Breast epithelium (tissue), 4 donors: ENCODE data around the gene YAP1. TPM values are rescaled to one million over a fixed set of nuclear protein-coding genes. Genes with fewer than 3 reads are reported as not detected.

Experiments used
- DNase-seq, 2 donors: peaks; one replicate each; pipeline ENCODE4 v3.0.0-alpha.2; 2019; ENCODE audit warnings: low spot score in 2 of 2
- H3K27ac ChIP-seq, 2 donors: fragments of 200-600 bp; sonication (generic) in 1 of 2; one replicate each; pipeline ENCODE4 v1.5.1; 2016 to 2019; ENCODE audit warnings: mild to moderate bottlenecking in 1 of 2
- H3K27me3 ChIP-seq, 2 donors: fragments of 200-600 bp; sonication (generic) in 1 of 2; one replicate each; pipeline versions ENCODE4 v1.5.1 to v1.6.0; 2017 to 2019; ENCODE audit warnings: control low read depth in 1 of 2, mild to moderate bottlenecking in 1 of 2
- H3K36me3 ChIP-seq: fragments of 200-600 bp; one replicate; pipeline ENCODE4 v1.5.1; 2019
- H3K4me1 ChIP-seq, 2 donors: fragments of 200-600 bp; sonication (generic); one replicate each; pipeline ENCODE4 v1.5.1; 2016 to 2019; ENCODE audit warnings: control low read depth in 1 of 2
- H3K4me3 ChIP-seq, 3 donors: fragments of 200-600 bp; sonication (generic); 1 replicate in 2 of 3; 2 replicates in 1 of 3; pipeline ENCODE4 v1.5.1; 2016 to 2019; ENCODE audit warnings: mild to moderate bottlenecking in 3 of 3, moderate library complexity in 2 of 3
- H3K9me3 ChIP-seq, 2 donors: fragments of 200-600 bp; sonication (generic) in 1 of 2; one replicate each; pipeline ENCODE4 v1.5.1; 2016 to 2019; ENCODE audit warnings: control low read depth in 1 of 2
- POLR2A ChIP-seq: fragments of 450-650 bp; IDR thresholded peaks from one replicate; pipeline ENCODE4 v1.6.1; 2016; ENCODE audit warnings: antibody characterized with exemption, mild to moderate bottlenecking, moderate library complexity
- POLR2AphosphoS5 ChIP-seq, 3 donors: sonication (generic); formaldehyde crosslinking; IDR thresholded peaks; one replicate each; pipeline ENCODE4 v1.6.1; 2017; ENCODE audit warnings: antibody characterized with exemption in 3 of 3
- intact Hi-C: fragments of 100-400 bp; cut with DNase I; formaldehyde crosslinking; loops from one replicate; pipeline ENCODE4 v1.15.1; 2023; ENCODE audit warnings: low total_unique reads
- total RNA-seq, 3 donors: library from RNA; depleted of rRNA; stranded (reverse); fragments of >200 nt; gene quantifications; one replicate each; pipeline ENCODE4 v1.1.0, GENCODE V29; 2016
- TF ChIP-seq, protein P1 (sequence below), 3 donors: fragments of 450-650 bp; IDR thresholded peaks; one replicate each; pipeline ENCODE4 v1.5.1; 2016 to 2017; ENCODE audit warnings: antibody characterized with exemption in 3 of 3, mild to moderate bottlenecking in 3 of 3, moderate library complexity in 3 of 3

The YAP1 gene
- total RNA-seq, 3 donors from 2014 or later = 179 to 215 (median 184) TPM

- no peak overlapping the region for H3K27ac ChIP-seq
- no peaks in the 10 kb centered on the region for H3K9me3 ChIP-seq
- DNase-seq = no peak
- intact Hi-C loops = no loop called here
- no peak overlapping the region for H3K4me3 ChIP-seq
- no peaks in the 10 kb centered on the region for H3K36me3 ChIP-seq
- TF ChIP-seq, protein P1, sequence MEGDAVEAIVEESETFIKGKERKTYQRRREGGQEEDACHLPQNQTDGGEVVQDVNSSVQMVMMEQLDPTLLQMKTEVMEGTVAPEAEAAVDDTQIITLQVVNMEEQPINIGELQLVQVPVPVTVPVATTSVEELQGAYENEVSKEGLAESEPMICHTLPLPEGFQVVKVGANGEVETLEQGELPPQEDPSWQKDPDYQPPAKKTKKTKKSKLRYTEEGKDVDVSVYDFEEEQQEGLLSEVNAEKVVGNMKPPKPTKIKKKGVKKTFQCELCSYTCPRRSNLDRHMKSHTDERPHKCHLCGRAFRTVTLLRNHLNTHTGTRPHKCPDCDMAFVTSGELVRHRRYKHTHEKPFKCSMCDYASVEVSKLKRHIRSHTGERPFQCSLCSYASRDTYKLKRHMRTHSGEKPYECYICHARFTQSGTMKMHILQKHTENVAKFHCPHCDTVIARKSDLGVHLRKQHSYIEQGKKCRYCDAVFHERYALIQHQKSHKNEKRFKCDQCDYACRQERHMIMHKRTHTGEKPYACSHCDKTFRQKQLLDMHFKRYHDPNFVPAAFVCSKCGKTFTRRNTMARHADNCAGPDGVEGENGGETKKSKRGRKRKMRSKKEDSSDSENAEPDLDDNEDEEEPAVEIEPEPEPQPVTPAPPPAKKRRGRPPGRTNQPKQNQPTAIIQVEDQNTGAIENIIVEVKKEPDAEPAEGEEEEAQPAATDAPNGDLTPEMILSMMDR (IDR thresholded peaks at IDR 0.05) = no peak
- no peak for TF ChIP-seq POLR2AphosphoS5 (IDR thresholded peaks at IDR 0.05)
- no peak for TF ChIP-seq POLR2A
- no peaks in the 10 kb centered on the region for H3K27me3 ChIP-seq
- H3K4me1 ChIP-seq = no peaks in the 10 kb centered on the region
These were observed 24.4 kb downstream of the YAP1 start for GRCh38 chr11:102134597-102134996.

GRCh38 chr11:102135256-102135655 is 25.0 kb downstream of the YAP1 start:
- TF ChIP-seq POLR2A (no peak), POLR2AphosphoS5 (IDR thresholded peaks at IDR 0.05) (no peak)
- TF ChIP-seq, protein P1 (IDR thresholded peaks at IDR 0.05) = no peak
- H3K36me3 ChIP-seq = no peaks in the 10 kb centered on the region
- H3K9me3 ChIP-seq = no peaks in the 10 kb centered on the region
- intact Hi-C loops = no loop called here
- no peak for DNase-seq
- no peaks in the 10 kb centered on the region for H3K27me3 ChIP-seq
- H3K4me1 ChIP-seq = no peaks in the 10 kb centered on the region
- no peak overlapping the region for H3K27ac ChIP-seq
- H3K4me3 ChIP-seq = no peak overlapping the region

DNA sequence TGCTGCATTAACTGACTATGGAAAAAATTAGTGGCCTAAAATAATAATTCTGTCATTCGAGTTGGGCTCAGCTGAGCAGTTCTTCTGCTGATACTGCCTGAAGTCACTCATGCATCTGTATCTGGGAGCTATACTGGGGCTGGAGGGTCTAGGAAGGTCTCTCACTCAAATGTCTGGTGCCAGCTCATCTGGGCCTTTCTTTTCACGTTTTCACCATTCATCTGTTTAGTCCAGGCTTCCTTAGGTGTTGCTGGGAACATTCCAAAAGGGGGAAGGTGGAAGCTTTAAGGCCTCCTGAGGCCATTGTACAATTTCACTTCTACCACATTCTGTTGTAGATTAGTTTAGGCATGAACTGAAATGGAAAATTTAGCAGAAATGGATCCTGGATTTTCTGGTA is 28.0 kb downstream of the YAP1 start:
- Histone ChIP-seq H3K9me3 (no peaks in the 10 kb centered on the region), H3K27me3 (no peaks in the 10 kb centered on the region), H3K27ac (peak overlapping the region; percentile 41 to 60), H3K4me3 (no peak overlapping the region), H3K4me1 (no peaks in the 10 kb centered on the region), H3K36me3 (no peaks in the 10 kb centered on the region)
- DNase-seq = no peak
- TF ChIP-seq, protein P1 (IDR thresholded peaks at IDR 0.05) = no peak
- TF ChIP-seq POLR2AphosphoS5 (IDR thresholded peaks at IDR 0.05) = no peak
- intact Hi-C loops = no loop called here

DNA sequence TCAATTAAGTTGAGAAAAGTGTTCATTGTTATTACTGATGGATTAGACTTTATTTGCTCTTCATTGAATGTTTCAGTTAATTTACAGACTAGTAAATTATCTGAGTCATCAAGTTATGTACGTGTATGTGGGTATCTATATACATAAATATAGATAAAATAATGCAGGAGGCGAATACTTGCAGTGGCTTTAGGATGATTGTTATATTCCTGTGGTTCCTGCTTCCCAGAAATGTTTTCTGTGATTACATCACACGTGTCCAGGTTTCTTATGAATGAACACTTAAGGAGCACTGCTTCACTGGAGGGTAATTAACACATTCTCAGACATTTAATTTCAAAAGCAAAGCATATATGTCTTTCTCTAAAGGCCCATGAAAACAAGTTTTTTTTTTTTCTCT is 28.4 kb downstream of the YAP1 start:
- Histone ChIP-seq H3K27ac (peak overlapping the region; percentile 41 to 60), H3K9me3 (no peaks in the 10 kb centered on the region), H3K4me1 (no peaks in the 10 kb centered on the region), H3K4me3 (no peak overlapping the region), H3K36me3 (no peaks in the 10 kb centered on the region), H3K27me3 (no peaks in the 10 kb centered on the region)
- intact Hi-C loops = no loop called here
- DNase-seq = no peak
- TF ChIP-seq, protein P1 (IDR thresholded peaks at IDR 0.05) = no peak
- TF ChIP-seq POLR2AphosphoS5 (IDR thresholded peaks at IDR 0.05) (no peak), POLR2A (no peak)

- DNase-seq = no peak
- intact Hi-C loops = no loop called here
- Histone ChIP-seq H3K27me3 (no peaks in the 10 kb centered on the region), H3K9me3 (no peaks in the 10 kb centered on the region), H3K4me3 (no peak overlapping the region), H3K27ac (peak overlapping the region; percentile 41 to 53), H3K4me1 (no peaks in the 10 kb centered on the region), H3K36me3 (no peaks in the 10 kb centered on the region)
- TF ChIP-seq POLR2A (no peak), POLR2AphosphoS5 (IDR thresholded peaks at IDR 0.05) (no peak)
- TF ChIP-seq, protein P1 (IDR thresholded peaks at IDR 0.05) = no peak
These were observed 28.8 kb downstream of the YAP1 start for GRCh38 chr11:102139081-102139498.
